A549 (cell line): ENCODE measurements around the gene CUEDC2. TPM values are rescaled to one million over a fixed set of nuclear protein-coding genes. Genes with fewer than 3 reads are reported as not detected.

Experiments used
- ATAC-seq, 2 experiments: fragments of 200-7000 bp in 1 of 2; fragments of >200 bp in 1 of 2; cut with Nextera tagmentation in 1 of 2; cut with Tn5 transposase in 1 of 2; 3 replicates each; pipeline versions ENCODE4 v1.8.0 to v1.9.1; 2018 to 2020; ENCODE audit warnings: mild to moderate bottlenecking in 1 of 2, moderate library complexity in 1 of 2
- CTCF ChIA-PET: fragments of 300-600 bp; sonication (Branson Sonifier 250); formaldehyde crosslinking; extraction: SDS; loops from one replicate; lab custom pipeline; 2021; ENCODE audit warnings: antibody characterized with exemption, inconsistent platforms; lab: Yijun Ruan, JAX
- POLR2A ChIA-PET: fragments of 350-600 bp; formaldehyde crosslinking; extraction: SDS; loops from one replicate; lab custom pipeline; 2021; ENCODE audit warnings: antibody characterized with exemption, inconsistent platforms; lab: Yijun Ruan, JAX
- DNase-seq, 2 experiments: peaks; one replicate each; pipeline versions ENCODE4 v3.0.0 to v3.0.0-alpha.2; 2011 to 2016; ENCODE audit warnings: low read depth in 1 of 2, low spot score in 1 of 2
- FAIRE-seq: peaks from 2 replicates; lab custom pipeline; 2011; peaks lifted over from hg19 to GRCh38; lab: Jason Lieb, UNC
- H3K27ac ChIP-seq, 2 experiments: fragments of >200 bp; sonication (Bioruptor Twin); formaldehyde crosslinking; 3 replicates each; pipeline ENCODE4 v1.5.1; 2016 to 2017
- H3K4me1 ChIP-seq: fragments of >200 bp; sonication (Bioruptor Twin); formaldehyde crosslinking; 3 replicates; pipeline ENCODE4 v1.6.1; 2016
- H3K4me2 ChIP-seq: fragments of >200 bp; sonication (Bioruptor Twin); formaldehyde crosslinking; 3 replicates; pipeline ENCODE4 v1.6.1; 2016
- H3K4me3 ChIP-seq: fragments of >200 bp; sonication (Bioruptor Twin); formaldehyde crosslinking; 3 replicates; pipeline ENCODE4 v1.5.1; 2016
- H3K9me3 ChIP-seq: fragments of >200 bp; sonication (Bioruptor Twin); formaldehyde crosslinking; 3 replicates; pipeline ENCODE4 v1.6.1; 2016
- BHLHE40 ChIP-seq: IDR thresholded peaks from 2 replicates; pipeline ENCODE4 v1.6.1; 2012; ENCODE audit warnings: low read depth, low read length, inconsistent platforms
- CHD2 ChIP-seq: fragments of 150-350 bp; IDR thresholded peaks from 2 replicates; pipeline ENCODE4 v1.6.1; 2014; ENCODE audit warnings: low read length; ENCODE audit not compliant: partially characterized antibody
- CTCF ChIP-seq: fragments of >200 bp; sonication (Bioruptor Twin); formaldehyde crosslinking; IDR thresholded peaks from 3 replicates; pipeline ENCODE4 v1.5.1; 2016
- EHF ChIP-seq: fragments of 250-450 bp; sonication (Bioruptor Pico); IDR thresholded peaks from 2 replicates; pipeline ENCODE4 v1.5.0; 2020; ENCODE audit warnings: mild to moderate bottlenecking
- EHMT2 ChIP-seq: fragments of 200-600 bp; sonication (generic); IDR thresholded peaks from 2 replicates; pipeline ENCODE4 v1.6.1; 2016; ENCODE audit warnings: antibody characterized with exemption, low read depth, mild to moderate bottlenecking, moderate library complexity
- ELK1 ChIP-seq: fragments of 150-350 bp; IDR thresholded peaks from 2 replicates; pipeline ENCODE4 v1.6.1; 2014; ENCODE audit warnings: low read depth, mild to moderate bottlenecking, low read length
- GATA3 ChIP-seq: IDR thresholded peaks from 2 replicates; pipeline ENCODE4 v1.6.1; 2012; ENCODE audit warnings: borderline replicate concordance
- HOXB5 ChIP-seq: fragments of 250-450 bp; sonication (Bioruptor Pico); IDR thresholded peaks from 2 replicates; pipeline ENCODE4 v1.5.0; 2020; ENCODE audit warnings: mild to moderate bottlenecking, moderate library complexity
- JUN ChIP-seq, 2 experiments: fragments of >200 bp; sonication (Bioruptor Twin); formaldehyde crosslinking; IDR thresholded peaks; 2 replicates in 1 of 2; 3 replicates in 1 of 2; pipeline ENCODE4 v1.6.1; 2016 to 2017
- KDM1A ChIP-seq: fragments of 200-600 bp; sonication (generic); IDR thresholded peaks from 2 replicates; pipeline ENCODE4 v1.6.1; 2016; ENCODE audit warnings: low read depth, mild to moderate bottlenecking
- KDM5A ChIP-seq: fragments of 200-600 bp; sonication (generic); IDR thresholded peaks from 2 replicates; pipeline ENCODE4 v1.6.1; 2016; ENCODE audit warnings: antibody characterized with exemption, mild to moderate bottlenecking
- MAFK ChIP-seq: fragments of 450-650 bp; IDR thresholded peaks from 2 replicates; pipeline ENCODE4 v1.6.1; 2014; ENCODE audit not compliant: partially characterized antibody
- MAX ChIP-seq: IDR thresholded peaks from 2 replicates; pipeline ENCODE4 v1.6.1; 2012
- NR3C1 ChIP-seq: fragments of >200 bp; sonication (Bioruptor Twin); formaldehyde crosslinking; IDR thresholded peaks from 3 replicates; pipeline ENCODE4 v1.6.1; 2017
- PHF8 ChIP-seq: fragments of 200-600 bp; sonication (generic); IDR thresholded peaks from 2 replicates; pipeline ENCODE4 v1.6.1; 2016; ENCODE audit warnings: low read depth, mild to moderate bottlenecking, antibody characterized with exemption, moderate library complexity, borderline replicate concordance
- POLR2A ChIP-seq: IDR thresholded peaks from 2 replicates; pipeline ENCODE4 v1.6.1; 2012; ENCODE audit warnings: mild to moderate bottlenecking, low read length
- POLR2AphosphoS2 ChIP-seq: conservative IDR thresholded peaks from 2 replicates; pipeline ENCODE4 v1.6.1; 2012; ENCODE audit warnings: low read length, improper control_type of control experiment, inconsistent platforms
- RAD21 ChIP-seq, 2 experiments: fragments of >200 bp in 1 of 2; sonication (Bioruptor Twin) in 1 of 2; formaldehyde crosslinking in 1 of 2; IDR thresholded peaks in 1 of 2; conservative IDR thresholded peaks in 1 of 2; 2 replicates in 1 of 2; 3 replicates in 1 of 2; pipeline ENCODE4 v1.6.1; 2012 to 2018; ENCODE audit warnings: inconsistent platforms in 1 of 2
- RARB ChIP-seq: fragments of 250-450 bp; sonication (Bioruptor Pico); IDR thresholded peaks from 2 replicates; pipeline ENCODE4 v1.8.0; 2021; ENCODE audit warnings: mild to moderate bottlenecking, moderate library complexity
- RFX5 ChIP-seq: fragments of 450-650 bp; IDR thresholded peaks from 2 replicates; pipeline ENCODE4 v1.7.1; 2014; ENCODE audit warnings: antibody characterized with exemption, mild to moderate bottlenecking, moderate library complexity
- SMC3 ChIP-seq: fragments of >200 bp; sonication (Bioruptor Twin); formaldehyde crosslinking; IDR thresholded peaks from 3 replicates; pipeline ENCODE4 v1.6.1; 2018; ENCODE audit warnings: inconsistent platforms
- TFCP2L1 ChIP-seq: fragments of 250-450 bp; sonication (Bioruptor Pico); IDR thresholded peaks from 2 replicates; pipeline ENCODE4 v1.5.0; 2021; ENCODE audit warnings: mild to moderate bottlenecking
- ZNF302 ChIP-seq: fragments of 250-450 bp; sonication (Bioruptor Pico); IDR thresholded peaks from 2 replicates; pipeline ENCODE4 v1.9.0; 2021; ENCODE audit warnings: inconsistent platforms, mild to moderate bottlenecking, moderate library complexity
- WGBS: methylation state at CpG from one replicate; pipeline ENCODE4 v1.1.6; 2017; ENCODE audit errors: missing lambda C conversion rate; 5-methylcytosine and 5-hydroxymethylcytosine counted together
- polyA plus RNA-seq, 4 experiments: library from polyadenylated mRNA; depleted of rRNA in 3 of 4; stranded (reverse); fragments of >200 nt; fragmentation: RNase III in 1 of 4; extraction: RNeasy Plus Mini Kit Qiagen cat#74134 plus additional on column Dnase treatment in 1 of 4; gene quantifications; 2 replicates in 3 of 4; 3 replicates in 1 of 4; pipeline ENCODE4 v1.2.3, GENCODE V29; 2011 to 2017

Gene CUEDC2
- polyA plus RNA-seq, 2 of the 4 experiments (the other 2 are of a cell fraction) = 43.7 to 67.4 TPM

- ChIA-PET CTCF (interaction anchor here (1.7 to 17.4 kb wide), 4 partner anchors 12 to 161 kb away, joined by 4 to 337 read pairs (median 48); partner anchors contain the start of gene NFKB2), POLR2A (interaction anchor here (2.0 kb wide), 1 partner anchor 15 kb away, joined by 5 read pairs; no protein-coding TSS in a partner anchor)
- TF ChIP-seq NR3C1 (no peak), ZNF302 (CRISPR knock-in tag) (no peak), MAFK (no peak), POLR2AphosphoS2 (no peak), EHMT2 (no peak), SMC3 (no peak), PHF8 (no peak), KDM1A (no peak), ELK1 (no peak), RARB (CRISPR knock-in tag) (no peak), TFCP2L1 (no peak), MAX (no peak), JUN (IDR thresholded peaks at IDR 0.05) (no peak), HOXB5 (no peak)
- DNase-seq (no peak), ATAC-seq (no peak), FAIRE-seq (no peak)
- Histone ChIP-seq H3K27ac (no peak overlapping the region), H3K9me3 (no peaks in the 10 kb centered on the region), H3K4me2 (no peak overlapping the region), H3K4me3 (no peak overlapping the region), H3K4me1 (peaks cover 14% of the 10 kb centered on the region)
- 58% methylated on average over 14 of the region's 14 CpGs for WGBS
Measured at GRCh38 chr10:102435529-102436233, 3.3 kb upstream of the CUEDC2 start.

- WGBS = 84% methylated on average over 5 of the region's 5 CpGs
- H3K4me2 ChIP-seq = no peak overlapping the region
- FAIRE-seq (no peak), DNase-seq (no peak)
- no peaks in the 10 kb centered on the region for H3K9me3 ChIP-seq
- no peak overlapping the region for H3K4me3 ChIP-seq
- H3K27ac ChIP-seq = peak overlapping the region in 1 of 2 experiments; percentile 55; a peak in 3 of 6 replicates
- POLR2A ChIA-PET = interaction anchor here (2.0 kb wide), 1 partner anchor 15 kb away, joined by 5 read pairs; no protein-coding TSS in a partner anchor
- TF ChIP-seq CHD2 = no peak
- TF ChIP-seq GATA3 = no peak
- TF ChIP-seq CTCF = no peak
- TF ChIP-seq RAD21 (conservative IDR thresholded peaks at IDR 0.05 in 1 of 2, IDR thresholded peaks at IDR 0.05 in 1 of 2) = no peak
- no peak for TF ChIP-seq EHF
- TF ChIP-seq BHLHE40 = no peak
- no peak for TF ChIP-seq RFX5
- no peak for TF ChIP-seq KDM5A
- TF ChIP-seq POLR2A = no peak
- TF ChIP-seq, all 56 proteins: peak for 0
- CTCF ChIA-PET = interaction anchor here (1.7 to 17.4 kb wide), 4 partner anchors 12 to 161 kb away, joined by 4 to 337 read pairs (median 48); partner anchors contain the start of gene NFKB2
- no peak for ATAC-seq
- H3K4me1 ChIP-seq = peaks cover 14% of the 10 kb centered on the region
Measured at GRCh38 chr10:102435133-102435497, 2.7 kb upstream of the CUEDC2 start.
